NCI-H1105 (cell line): Measurements from ENCODE around the gene TMEM238.

Experiments used
- DNase-seq: peaks from one replicate; lab custom pipeline; 2025; lab: John Stamatoyannopoulos, UW

TMEM238 gene

DNA sequence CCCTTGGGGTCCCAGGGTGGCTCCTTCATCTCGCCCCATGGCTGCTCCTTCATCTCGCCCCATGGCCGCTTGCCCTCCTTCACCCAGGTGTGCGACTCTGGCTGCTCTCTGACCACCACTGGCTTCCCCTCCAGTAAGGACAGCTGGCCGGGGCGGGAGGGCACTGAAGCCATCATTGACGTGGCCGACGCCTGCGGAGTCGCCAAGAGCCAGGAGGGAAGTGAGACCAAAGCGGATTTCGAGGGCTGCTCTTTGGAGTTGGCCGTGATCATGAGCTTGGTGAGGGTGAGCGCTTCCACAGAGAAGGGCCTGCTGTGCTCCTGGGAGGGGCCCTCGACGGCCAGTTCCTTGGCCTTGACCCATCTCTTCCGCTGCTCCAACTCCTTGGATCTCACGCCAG is 25.6 kb downstream of the TMEM238 start:
- DNase-seq: no peak

DNA sequence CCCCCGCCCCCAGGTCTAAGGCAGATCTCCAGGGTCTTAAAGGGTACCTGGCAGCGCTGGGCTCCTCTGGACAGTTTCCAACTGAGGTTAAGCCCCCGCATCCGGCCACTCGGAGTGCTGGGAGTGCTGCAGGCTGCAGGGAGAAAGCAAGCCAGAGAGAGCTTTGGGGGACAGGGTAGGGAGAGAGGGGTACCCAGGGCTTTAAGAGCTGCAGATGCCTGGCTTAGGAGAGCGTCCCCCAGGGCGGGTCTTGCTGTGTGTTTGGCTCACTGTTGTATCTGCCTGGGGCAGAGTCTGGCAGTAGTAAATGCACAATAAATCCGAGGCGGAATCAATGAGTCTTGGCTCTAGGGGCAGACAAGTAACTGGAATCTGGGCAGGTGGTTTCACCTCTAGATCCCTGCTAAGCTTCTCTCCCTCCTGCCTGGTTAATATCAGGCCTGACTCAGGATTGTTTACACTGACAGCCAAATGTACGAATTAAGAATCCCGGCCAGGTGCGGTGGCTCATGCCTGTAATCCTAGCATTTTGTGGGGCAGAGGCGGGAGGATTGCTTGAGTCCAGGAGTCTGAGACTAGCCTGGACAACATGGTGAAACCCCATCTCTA is 28.8 kb downstream of the TMEM238 start:
- no peak for DNase-seq

DNA sequence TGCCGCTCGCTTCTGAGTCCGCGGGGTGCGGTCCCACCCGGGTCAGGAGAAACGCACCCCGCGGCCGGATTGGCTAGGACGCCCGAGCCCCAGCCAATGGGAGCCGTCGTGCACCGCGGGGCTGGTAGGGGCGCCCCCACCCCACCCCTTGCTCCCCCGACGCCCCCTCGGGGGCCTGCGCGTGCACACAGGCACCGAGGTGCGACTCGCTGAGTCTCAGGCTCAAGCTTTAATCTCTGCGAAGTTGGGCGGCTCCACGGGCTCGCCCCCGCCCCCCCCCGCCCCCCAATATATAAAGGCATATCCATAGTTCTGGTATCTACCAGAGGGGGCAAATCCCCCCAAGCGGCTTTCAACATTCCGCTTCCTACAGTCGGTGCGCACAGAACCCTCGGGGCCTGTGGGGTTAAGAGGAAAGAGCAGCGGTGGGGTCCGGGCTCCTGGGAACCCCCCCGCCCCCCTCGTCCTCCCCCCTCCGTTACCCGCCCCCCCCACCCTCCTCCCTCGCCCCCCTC is 29.3 kb downstream of the TMEM238 start, which contains the start of gene COX6B2:
Gene COX6B2, minus strand, starts transcription at position 22 of the 515 bp plus-strand sequence. CDS start 198 bp downstream, outside the sequence.
- no peak for DNase-seq

DNA sequence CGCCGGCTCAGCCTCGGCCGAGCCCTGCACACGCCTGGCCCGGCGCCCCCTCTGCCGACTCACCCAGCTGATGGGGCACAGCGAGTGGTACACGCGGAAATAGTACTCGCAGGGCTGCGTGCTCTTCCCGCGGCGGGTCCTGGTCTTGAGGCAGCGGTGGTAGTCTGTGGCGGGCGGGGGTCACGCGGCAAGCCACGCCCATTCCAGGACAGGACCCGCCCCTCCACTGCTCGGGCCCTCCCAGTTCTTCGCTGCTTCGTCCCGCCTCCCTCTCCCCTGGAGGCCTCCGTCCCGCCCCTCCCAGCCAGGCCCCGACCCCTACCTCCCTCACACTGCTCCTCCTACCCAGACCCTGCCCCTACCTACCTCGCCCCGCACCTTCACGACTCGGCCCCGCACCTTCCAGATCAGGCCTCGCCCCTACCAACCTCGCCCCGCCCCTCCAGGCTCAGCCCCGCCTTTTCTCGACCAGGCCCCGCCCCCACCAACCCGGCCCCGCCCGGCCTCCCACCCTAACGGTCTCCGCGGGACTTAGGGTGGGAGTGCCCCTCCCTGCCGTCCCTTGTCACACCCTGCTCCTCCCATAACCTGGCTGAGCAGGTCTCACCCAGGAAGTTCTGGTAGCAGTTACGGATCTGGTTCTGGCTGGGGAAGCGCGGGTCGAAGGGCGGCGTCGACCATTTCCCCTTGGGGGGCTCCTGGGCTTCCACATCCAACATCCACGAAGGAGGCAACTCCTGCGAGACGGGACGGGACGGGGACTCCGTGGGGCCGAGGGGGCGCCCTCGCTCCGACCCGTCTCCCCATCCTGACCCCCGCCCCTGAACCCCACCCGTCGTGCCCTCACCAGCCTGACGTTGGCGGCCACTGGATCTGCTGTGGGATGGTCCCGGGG is 30.0 kb downstream of the TMEM238 start:
- peak; percentile 44 for DNase-seq

DNA sequence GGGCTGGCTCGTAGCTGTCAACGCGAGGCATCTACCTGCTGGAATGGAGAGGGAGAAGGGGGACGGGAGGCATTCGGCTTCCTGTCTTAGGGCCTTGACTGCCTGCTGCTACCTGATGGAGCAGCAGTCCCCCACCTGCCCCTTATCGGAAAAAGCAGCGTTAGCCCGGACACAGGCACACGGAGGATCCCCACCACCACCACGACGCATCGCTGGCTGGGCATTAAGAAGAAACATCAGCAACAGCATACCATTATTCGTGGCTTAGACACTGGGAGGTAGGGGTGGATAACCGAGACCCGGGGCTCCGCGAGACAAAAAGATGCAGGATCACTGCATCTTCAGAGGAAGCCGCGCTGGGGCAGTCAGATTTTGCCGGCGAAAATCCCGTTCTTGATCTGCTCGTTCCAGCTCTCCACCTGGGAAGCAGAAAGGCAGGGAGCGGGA is 30.7 kb downstream of the TMEM238 start:
- DNase-seq: no peak

DNA sequence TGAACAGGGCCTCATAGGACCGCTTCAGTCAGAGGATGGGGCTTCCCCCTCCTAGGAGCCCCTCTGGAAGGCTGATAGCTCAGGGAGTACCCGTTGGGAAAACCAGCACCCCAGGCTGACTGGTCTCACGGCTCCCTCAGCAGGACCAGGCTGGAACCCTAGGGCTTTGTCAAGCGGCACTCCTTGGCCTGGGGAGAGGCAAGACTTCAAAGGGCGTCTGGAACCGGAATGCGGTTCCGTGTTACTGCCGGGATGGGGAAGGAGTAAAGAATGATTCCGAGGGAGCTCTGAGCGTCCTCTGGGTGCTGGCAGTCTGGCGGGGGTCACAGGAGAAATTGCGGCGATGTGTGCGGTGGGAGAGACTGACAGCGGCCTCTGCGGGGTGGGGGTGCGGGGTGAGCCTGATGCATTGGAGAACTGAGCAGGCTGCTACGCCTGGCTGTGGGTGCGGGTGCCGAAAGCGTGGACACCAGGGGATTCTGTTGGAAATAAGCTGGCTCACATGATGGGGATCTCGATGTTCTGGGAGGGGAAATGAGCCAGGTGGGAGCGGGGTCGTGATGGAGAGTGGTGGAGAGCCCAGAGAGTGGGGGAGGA is 31.4 kb downstream of the TMEM238 start:
- no peak for DNase-seq

DNA sequence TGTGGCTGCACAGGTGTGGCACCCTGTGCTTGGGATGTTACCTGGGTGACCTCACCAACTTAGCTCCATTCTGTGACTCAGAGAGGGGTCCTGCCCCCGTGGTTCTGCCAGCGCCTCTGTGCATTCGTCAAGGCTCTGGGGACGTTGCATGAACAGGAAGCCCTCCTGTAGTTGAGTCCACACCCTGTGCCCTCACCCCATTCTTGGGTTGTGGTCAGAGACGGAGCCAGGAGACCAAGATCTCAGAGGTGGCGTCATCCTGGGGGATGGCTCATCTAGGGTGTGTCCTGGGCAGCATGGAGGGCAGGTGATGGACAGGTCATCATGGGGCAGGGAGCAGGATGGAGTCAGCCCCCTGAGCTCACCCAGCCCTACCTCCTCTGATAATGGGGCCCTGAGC is 32.1 kb downstream of the TMEM238 start:
- no peak for DNase-seq

DNA sequence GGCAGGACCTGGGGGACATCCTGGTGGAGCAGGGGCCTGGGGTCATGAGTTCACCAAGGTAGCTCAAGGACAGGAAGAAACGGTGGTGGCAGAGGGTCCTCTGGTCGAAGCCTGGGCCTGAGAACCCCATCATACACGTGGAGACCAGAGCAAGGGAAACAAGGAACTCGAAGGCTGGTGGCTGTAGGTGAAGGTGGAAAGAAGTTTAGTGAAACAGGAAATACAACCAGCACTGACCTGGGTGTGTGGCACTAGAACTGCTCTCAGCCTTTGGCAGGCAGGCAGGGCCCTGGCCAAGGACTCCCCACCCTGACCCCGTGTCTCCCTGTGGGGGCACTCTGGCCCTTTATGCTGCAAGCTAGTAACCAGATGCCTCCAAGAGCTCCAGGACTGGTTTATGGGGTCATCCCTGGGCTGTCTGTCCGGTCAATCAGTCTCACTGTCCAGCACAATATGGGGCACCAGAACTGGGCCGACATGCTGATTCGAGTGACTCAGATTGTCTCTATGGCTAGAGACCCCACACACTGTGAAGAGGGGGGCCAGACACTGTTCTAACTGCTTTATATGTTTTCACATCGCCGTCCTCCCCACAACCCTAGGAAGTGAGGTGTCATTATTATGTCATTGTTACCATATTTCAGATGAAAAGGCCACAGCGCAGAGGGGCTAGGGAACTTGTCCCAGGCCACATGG is 33.3 kb downstream of the TMEM238 start:
- no peak for DNase-seq

DNA sequence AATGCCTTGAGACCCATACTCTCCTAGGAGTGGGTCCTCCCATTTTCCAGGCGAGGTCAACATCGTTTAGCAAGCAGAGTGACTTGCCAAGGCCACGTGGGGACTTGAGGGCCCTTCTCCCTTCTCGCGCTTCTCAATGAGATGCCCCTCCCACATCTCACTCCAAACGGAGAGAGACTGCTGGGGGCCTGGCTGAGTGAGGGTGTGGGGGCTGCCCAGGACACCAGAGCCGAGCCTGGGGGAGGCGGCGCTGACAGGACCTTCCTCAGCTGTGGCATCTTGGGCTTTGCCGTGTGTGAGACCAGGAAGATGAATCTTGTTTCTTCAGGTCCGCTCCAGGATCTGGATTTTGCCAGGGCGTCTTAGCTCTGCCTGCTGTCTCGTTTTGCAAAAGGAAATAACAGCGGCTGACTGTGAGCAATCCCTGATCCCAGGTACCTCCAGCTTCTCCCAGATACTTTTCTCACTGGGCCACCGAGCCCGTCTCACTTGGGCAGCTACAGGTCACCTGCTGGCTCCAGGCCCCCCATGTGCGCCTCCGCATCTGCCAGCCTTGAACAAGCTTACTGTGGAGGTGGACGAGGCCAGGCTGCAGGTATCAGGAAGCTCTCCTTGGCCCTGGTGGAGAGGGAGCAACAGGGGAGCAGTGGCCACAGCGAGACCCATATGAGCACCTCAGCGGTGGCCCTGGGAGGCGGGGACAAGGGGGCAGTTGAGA is 35.6 kb downstream of the TMEM238 start:
- no peak for DNase-seq

DNA sequence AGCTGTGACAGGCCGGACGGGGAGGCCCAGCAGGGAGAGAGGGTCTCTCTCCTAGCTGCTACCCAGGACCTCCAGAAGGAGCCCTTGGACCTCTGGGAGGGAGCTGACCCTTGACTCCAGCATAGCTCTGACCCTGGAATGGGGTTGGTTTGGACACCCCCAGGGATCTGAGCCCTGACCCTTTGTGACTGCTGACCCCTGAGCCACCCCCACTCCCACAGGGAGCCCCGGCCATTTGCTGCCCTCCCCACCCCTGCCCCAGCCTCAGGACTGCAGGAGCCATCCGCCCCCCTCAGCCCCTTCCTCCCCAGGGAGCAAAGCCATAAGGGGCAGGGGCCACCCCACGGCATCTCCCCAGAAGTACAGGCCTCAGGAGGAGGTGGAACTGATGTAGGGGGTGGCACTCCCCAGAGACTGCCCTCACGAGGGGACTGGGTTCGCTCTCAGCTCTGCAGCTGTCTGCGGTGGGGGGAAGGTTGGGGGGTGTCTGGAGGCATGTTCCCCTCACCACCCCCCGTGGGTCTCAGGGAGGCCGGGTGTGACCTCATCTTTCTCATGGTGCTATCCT is 36.6 kb downstream of the TMEM238 start:
- DNase-seq: no peak

DNA sequence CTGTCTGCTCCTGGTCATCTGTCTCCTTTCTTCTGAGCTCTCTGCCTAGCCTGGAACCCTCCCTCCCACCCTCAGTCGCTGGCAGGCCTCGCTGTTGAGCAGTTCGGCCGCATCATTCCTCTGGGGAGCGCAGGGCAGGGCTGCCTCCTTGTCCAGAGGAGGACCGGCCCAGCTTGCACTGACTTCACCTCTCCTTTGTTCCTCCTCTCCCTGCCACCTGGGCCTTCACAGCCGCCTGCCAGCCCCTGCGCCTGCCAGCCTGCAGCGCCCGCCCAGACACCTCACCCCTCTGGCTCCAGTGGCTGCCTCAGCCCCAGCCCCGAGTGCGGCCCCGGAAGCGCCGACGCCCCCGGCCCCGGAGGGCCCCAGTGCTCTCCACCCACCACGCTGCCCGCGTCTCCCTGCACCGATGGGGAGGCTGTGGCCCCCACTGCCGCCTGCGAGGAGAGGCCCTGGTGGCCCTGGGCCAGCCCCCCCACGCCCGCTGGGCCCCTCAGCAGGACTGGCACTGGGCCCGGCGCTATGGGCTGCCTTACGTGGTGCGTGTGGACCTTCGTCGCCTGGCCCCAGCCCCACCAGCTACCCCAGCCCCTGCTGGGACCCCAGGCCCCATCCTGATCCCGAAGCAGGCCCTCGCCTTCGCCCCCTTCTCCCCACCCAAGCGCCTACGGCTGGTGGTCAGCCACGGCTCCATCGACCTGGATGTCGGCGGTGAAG is 37.2 kb downstream of the TMEM238 start:
- DNase-seq: no peak

DNA sequence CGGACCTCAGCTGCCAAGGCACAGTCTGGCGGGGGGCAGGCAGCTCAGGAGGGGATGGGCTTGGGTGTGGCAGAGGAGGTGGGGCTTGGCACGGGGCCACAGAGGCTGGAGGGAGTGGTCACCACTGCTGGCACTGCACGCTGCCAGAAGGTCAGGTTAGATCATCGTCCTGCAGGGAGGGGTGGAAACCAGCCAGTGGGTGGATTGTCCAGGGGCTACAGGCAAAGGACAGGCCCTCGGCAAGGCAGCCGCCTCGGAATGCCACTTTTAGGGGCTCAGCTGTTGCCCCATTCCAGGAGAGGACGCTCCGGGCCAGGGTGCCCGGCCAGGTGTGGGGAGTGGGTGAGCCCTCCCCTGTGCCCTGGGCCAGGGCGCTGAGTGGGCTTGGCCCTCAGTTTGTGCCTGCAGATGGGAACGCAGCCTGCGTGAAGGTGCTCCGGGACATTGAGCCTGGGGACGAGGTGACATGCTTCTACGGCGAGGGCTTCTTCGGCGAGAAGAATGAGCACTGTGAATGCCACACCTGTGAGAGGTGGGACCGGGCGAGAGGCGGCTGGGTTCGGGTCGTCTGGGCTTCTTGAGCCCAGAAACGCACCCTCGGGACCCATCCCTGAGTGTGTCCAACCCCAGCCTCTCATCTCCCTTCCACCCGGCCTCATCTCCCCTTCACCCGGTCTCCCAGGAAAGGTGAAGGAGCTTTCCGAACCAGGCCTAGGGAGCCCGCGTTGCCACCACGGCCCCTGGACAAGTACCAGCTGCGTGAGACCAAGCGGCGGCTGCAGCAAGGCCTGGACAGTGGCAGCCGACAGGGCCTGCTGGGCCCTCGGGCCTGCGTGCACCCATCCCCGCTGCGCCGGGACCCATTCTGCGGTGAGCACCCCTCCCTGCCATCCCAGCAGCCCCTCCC is 38.0 kb downstream of the TMEM238 start:
- DNase-seq: no peak

DNA sequence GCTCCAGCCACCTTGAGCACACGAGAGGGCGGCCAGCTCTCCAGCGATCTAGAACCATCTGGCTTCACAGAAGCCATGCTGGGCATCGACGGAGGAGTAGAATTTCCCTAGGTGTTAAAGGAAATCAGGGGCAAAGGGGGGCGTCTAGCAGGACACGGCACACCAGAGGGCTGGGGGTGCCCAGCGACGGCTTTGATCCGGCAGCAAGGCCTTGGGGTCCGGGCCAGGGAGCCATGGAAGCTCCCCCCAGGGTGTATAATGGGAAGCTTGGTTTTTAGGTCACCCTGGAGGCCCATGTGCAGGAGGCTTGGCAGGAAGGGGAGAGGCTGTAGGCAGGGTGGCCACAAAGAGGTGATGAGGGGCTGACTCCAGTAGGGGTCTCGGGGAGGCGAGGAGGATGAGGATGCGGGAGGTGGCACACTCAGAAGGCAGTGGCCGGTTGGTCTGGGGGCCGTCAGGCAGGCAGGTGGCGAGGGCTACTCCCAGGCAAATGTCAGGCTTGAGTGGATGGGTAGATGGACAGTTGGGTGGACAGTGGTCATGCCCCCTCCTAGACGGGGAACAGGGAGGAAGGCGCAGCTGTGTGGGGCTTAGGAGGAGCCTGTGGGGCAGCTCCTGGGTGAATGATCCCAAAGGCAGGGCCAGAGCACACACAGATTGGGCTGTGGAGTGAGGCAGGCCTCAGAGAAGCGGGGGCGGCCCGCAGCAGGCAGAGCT is 38.8 kb downstream of the TMEM238 start:
- no peak for DNase-seq

DNA sequence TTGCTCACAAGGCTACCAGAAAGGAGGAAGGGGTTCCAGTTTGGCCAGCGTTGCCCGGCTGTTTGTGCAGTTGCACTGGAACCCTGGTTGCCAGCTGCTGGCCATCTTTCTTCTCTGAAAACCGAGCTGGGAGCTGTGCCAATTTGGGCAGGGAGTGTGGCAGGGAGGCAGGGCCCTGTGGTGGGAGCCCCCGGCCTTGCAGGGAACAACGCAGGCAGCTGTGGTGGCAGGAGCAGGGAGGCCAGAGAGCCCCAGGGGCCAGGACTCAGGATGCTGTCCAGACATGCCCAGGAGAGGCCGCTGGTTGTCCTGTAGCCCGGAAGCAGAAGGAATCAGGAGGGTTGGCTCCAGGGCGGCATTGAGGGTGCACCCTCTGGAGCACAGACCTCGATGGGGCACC is 39.6 kb downstream of the TMEM238 start:
- peak; percentile 46 for DNase-seq

DNA sequence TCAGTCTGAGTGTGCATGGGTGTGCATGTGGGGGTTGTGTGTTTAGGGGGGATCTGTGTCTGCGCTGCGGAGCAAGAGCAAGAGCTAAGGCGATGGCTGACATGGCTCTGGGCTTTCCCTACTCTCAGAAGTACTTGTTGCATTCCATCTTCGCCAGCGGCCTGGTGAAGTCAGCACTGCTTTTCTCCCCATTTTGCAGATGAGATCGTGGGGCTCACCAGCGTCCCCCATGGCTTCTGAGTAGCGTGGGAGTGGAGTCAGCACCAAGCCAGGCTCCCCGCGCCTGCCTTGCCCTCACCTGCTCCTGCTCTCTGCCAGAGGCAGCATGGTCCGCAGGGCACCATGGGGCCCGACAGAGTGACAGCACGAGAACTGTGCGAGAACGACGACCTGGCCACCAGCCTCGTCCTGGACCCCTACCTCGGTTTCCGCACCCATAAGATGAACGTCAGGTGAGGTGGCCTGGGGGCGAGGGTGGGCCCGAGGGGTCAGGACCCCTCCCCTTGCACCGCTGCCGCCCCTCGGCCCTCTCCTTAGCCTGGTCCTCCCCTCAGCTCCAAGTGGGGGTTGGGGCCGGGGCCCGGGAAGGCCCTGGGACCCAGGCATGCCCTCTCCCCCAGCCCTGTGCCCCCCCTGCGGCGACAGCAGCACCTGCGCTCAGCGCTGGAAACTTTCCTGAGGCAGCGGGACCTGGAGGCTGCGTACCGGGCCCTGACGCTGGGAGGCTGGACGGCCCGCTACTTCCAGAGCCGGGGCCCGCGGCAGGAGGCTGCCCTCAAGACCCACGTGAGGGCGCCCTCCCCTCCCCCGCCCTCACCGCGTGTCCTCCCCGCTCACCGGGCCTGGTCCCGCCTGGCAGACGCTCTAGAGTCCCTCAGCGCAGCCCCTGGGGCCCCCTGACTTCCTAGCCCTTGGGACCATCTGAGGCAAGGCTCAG is 42.2 kb downstream of the TMEM238 start:
- DNase-seq: no peak

DNA sequence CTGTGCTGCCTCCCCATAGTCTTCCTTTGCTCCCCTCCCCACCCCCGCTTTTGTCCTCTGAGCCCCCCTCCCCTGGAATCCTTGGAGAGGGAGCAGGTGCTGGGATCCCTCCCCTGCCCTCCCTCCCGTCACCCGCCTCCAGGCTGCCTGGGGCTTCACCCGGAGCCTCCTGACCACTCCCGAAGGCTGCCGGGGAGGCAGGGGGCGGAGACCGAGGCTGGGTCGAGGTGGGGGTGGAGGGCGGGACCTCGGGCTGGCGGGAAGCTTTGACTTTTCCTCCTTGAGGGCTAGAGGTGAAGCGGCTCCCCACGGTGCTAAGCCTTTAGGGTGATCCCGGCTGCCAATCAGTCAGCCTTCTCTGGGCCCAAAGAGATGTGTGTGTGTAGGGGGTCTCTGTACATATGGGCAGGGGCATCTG is 42.9 kb downstream of the TMEM238 start:
- peak; percentile 92 for DNase-seq

DNA sequence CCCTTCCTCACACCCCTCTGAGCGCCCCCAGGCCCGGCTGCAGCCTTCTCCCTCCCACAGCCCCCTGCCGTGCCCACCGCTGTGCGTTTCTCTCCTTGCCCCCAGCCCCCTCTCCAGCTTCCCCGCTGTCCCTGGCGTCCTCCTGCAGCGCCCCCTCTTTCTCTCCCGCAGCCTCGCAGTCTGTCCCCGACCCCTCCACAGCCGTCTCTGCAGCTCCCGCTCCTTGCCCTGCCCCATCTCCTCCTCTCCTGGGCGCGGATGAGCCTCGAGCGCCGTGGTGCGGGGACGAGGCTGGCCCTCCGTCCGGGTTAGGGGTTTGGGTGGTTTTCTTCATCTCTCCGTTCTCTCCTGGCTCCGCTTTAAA is 43.3 kb downstream of the TMEM238 start:
- DNase-seq: peak; percentile 79
